Measurements from ENCODE around the gene DNM3.

GRCh38 chr1:172176206-172176605 is 334.9 kb downstream of the DNM3 start:
- TF ChIP-seq CTCF (IDR thresholded peaks at IDR 0.05; ENCODE audit: control extremely low read depth in 1 of 3, insufficient read depth in 1 of 3, low read depth in 1 of 3, low read length in 3 of 3), result no peak
- TF ChIP-seq EP300 (IDR thresholded peaks at IDR 0.05; ENCODE audit: borderline replicate concordance in 1 of 2, low read depth in 2 of 2, low read length in 2 of 2), result no peak
- no peak for TF ChIP-seq EZH2 (IDR thresholded peaks at IDR 0.05; ENCODE audit: low read depth, low read length, severe bottlenecking)

Data from H1 (cell line).